Liver (tissue), 9 donors: ENCODE results near the gene GALR2. TPM values are rescaled to one million over a fixed set of nuclear protein-coding genes. Genes with fewer than 3 reads are reported as not detected.

Experiments
- DNase-seq: peaks from one replicate; pipeline ENCODE4 v3.0.0-alpha.2; 2017; ENCODE audit warnings: low spot score
- H3K27ac ChIP-seq, 2 donors: one replicate each; pipeline ENCODE4 v1.7.0; 2013; ENCODE audit warnings: inconsistent platforms in 2 of 2, low read length in 2 of 2, control low read depth in 1 of 2, low read depth in 1 of 2, mild to moderate bottlenecking in 1 of 2
- H3K27me3 ChIP-seq, 4 donors: one replicate each; pipeline versions ENCODE4 v1.6.1 to v1.7.0; 2013; ENCODE audit warnings: low read length in 3 of 4, inconsistent platforms in 1 of 4, mild to moderate bottlenecking in 1 of 4, moderate library complexity in 1 of 4; ENCODE audit not compliant: control insufficient read depth in 4 of 4, insufficient read depth in 4 of 4
- H3K36me3 ChIP-seq, 4 donors: one replicate each; pipeline versions ENCODE4 v1.6.1 to v1.7.0; 2013; ENCODE audit warnings: low read length in 3 of 4, mild to moderate bottlenecking in 3 of 4, low read depth in 1 of 4, moderate library complexity in 1 of 4; ENCODE audit not compliant: control insufficient read depth in 4 of 4, insufficient read depth in 3 of 4
- H3K4me1 ChIP-seq, 4 donors: one replicate each; pipeline versions ENCODE4 v1.6.1 to v1.7.0; 2013; ENCODE audit warnings: low read length in 3 of 4, mild to moderate bottlenecking in 3 of 4, moderate library complexity in 1 of 4; ENCODE audit not compliant: control insufficient read depth in 4 of 4, insufficient read depth in 4 of 4
- H3K4me3 ChIP-seq, 3 donors: one replicate each; pipeline versions ENCODE4 v1.6.1 to v1.7.0; 2013; ENCODE audit warnings: low read length in 3 of 3, control low read depth in 1 of 3, low read depth in 1 of 3, mild to moderate bottlenecking in 1 of 3
- H3K9ac ChIP-seq, 2 donors: one replicate each; pipeline ENCODE4 v1.7.0; 2013; ENCODE audit warnings: low read length in 2 of 2, mild to moderate bottlenecking in 2 of 2, moderate library complexity in 2 of 2, control low read depth in 1 of 2, low read depth in 1 of 2
- H3K9me3 ChIP-seq, 4 donors: one replicate each; pipeline versions ENCODE4 v1.6.1 to v1.7.0; 2013; ENCODE audit warnings: low read length in 3 of 4; ENCODE audit not compliant: control insufficient read depth in 4 of 4
- EGR1 ChIP-seq, 2 donors: IDR thresholded peaks; 2 replicates each; pipeline ENCODE4 v1.6.1; 2016 to 2018; ENCODE audit warnings: antibody characterized with exemption in 2 of 2, low read depth in 2 of 2
- FOXA2 ChIP-seq: IDR thresholded peaks from 2 replicates; pipeline ENCODE4 v1.6.1; 2016; ENCODE audit warnings: antibody characterized with exemption
- GABPA ChIP-seq, 2 donors: IDR thresholded peaks in 1 of 2; conservative IDR thresholded peaks in 1 of 2; 2 replicates each; pipeline ENCODE4 v1.6.1; 2016; ENCODE audit warnings: antibody characterized with exemption in 2 of 2, mild to moderate bottlenecking in 1 of 2, moderate library complexity in 1 of 2
- HNF4A ChIP-seq, 2 donors: conservative IDR thresholded peaks; 2 replicates each; pipeline ENCODE4 v1.6.1; 2016; ENCODE audit warnings: antibody characterized with exemption in 2 of 2, mild to moderate bottlenecking in 2 of 2
- HNF4G ChIP-seq: IDR thresholded peaks from 2 replicates; pipeline ENCODE4 v1.6.1; 2016; ENCODE audit warnings: antibody characterized with exemption
- JUND ChIP-seq, 2 donors: IDR thresholded peaks; 2 replicates each; pipeline ENCODE4 v1.6.1; 2016; ENCODE audit warnings: antibody characterized with exemption in 2 of 2
- NR2F2 ChIP-seq: IDR thresholded peaks from 2 replicates; pipeline ENCODE4 v1.6.1; 2016; ENCODE audit warnings: antibody characterized with exemption
- RXRA ChIP-seq, 2 donors: IDR thresholded peaks; 2 replicates each; pipeline ENCODE4 v1.6.1; 2017 to 2018; ENCODE audit warnings: antibody characterized with exemption in 2 of 2, mild to moderate bottlenecking in 1 of 2
- SP1 ChIP-seq: IDR thresholded peaks from 2 replicates; pipeline ENCODE4 v1.6.1; 2018; ENCODE audit warnings: antibody characterized with exemption, mild to moderate bottlenecking
- YY1 ChIP-seq: IDR thresholded peaks from 2 replicates; pipeline ENCODE4 v1.6.1; 2016; ENCODE audit warnings: antibody characterized with exemption, mild to moderate bottlenecking
- WGBS: extraction: QIAGEN DNeasy Blood & Tissue Kit; methylation state at CpG from one replicate; pipeline ENCODE4 v1.1.7; 2013; 5-methylcytosine and 5-hydroxymethylcytosine counted together
- polyA plus RNA-seq, 2 donors: library from polyadenylated mRNA; stranded (reverse) in 1 of 2; unstranded in 1 of 2; fragments of 200-250 nt in 1 of 2; fragments of >200 nt in 1 of 2; fragmentation: Nextera tagmentation in 1 of 2; extraction: Ambion mirVana in 1 of 2; gene quantifications; one replicate each; pipeline versions ENCODE4 v1.2.1 to v1.2.3, GENCODE V29; 2013 to 2015
- total RNA-seq, 2 donors: library from RNA; depleted of rRNA; stranded (reverse); fragments of >200 nt; gene quantifications; one replicate each; pipeline ENCODE4 v1.2.3, GENCODE V29; 2014
- TF ChIP-seq, protein P1 (sequence below): IDR thresholded peaks from 2 replicates; pipeline ENCODE4 v1.6.1; 2016; ENCODE audit warnings: antibody characterized with exemption
- TF ChIP-seq, protein P2 (sequence below): fragments of 150-350 bp; IDR thresholded peaks from 2 replicates; pipeline ENCODE4 v1.5.1; 2017; ENCODE audit warnings: improper control_type of control experiment, low read depth, low read length; ENCODE audit not compliant: missing input control
- TF ChIP-seq, protein P3 (sequence below): IDR thresholded peaks from 2 replicates; pipeline ENCODE4 v1.6.1; 2016; ENCODE audit warnings: antibody characterized with exemption, mild to moderate bottlenecking
- TF ChIP-seq, protein P4 (sequence below): IDR thresholded peaks from 2 replicates; pipeline ENCODE4 v1.6.1; 2016; ENCODE audit warnings: antibody characterized with exemption
- TF ChIP-seq, protein P5 (sequence below): IDR thresholded peaks from 2 replicates; pipeline ENCODE4 v1.6.1; 2016; ENCODE audit warnings: antibody characterized with exemption
- donor health status: healthy.
- donor health status: healthy.
- donor health status: healthy.
- donor health status: healthy.
- donor health status: healthy.

The GALR2 gene
- total and polyA plus RNA-seq, 4 donors, result 0.08 to 0.22 (median 0.14) TPM; not detected in 1

DNA sequence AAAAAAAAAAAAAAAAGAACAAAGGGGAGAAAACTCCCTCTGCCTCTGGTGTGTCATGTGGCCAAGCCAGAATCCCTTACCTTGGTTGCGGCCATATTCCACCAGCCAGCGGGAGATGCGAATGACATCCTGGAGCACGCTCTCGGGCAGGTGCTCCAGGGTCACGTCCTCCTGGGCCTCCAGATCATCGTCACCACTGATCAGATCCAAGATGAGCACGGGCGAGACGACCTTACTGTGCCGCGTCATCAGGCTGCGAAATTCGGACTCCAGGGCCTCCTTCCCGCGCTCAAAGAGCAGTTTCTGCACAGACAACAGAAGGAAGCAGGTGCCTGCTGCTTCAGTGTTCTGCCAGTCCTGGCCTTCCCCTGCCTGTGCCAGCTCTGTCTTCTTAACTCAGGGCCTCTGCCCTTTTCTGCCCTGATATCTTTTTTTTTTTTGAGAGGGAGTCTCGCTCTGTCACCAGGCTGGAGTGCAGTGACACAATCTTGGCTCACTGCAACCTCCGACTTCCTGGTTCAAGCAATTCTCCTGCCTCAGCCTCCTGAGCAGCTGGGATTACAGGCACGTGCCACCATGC lies 23.2 kb downstream of the GALR2 start:
- Histone ChIP-seq H3K9me3 (no peaks in the 10 kb centered on the region), H3K27me3 (no peaks in the 10 kb centered on the region), H3K27ac (no peak overlapping the region), H3K4me3 (no peak overlapping the region), H3K36me3 (peaks cover 14 to 48% (median 37%) of the 10 kb centered on the region in 4 donors), H3K4me1 (peaks cover 0 to 8% (median 3%) of the 10 kb centered on the region in 4 donors), H3K9ac (no peak overlapping the region)
- 93% methylated on average over 19 of the region's 19 CpGs for WGBS
- TF ChIP-seq, protein P1, sequence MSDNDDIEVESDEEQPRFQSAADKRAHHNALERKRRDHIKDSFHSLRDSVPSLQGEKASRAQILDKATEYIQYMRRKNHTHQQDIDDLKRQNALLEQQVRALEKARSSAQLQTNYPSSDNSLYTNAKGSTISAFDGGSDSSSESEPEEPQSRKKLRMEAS, result no peak
- TF ChIP-seq SP1, result no peak
- TF ChIP-seq, protein P2, sequence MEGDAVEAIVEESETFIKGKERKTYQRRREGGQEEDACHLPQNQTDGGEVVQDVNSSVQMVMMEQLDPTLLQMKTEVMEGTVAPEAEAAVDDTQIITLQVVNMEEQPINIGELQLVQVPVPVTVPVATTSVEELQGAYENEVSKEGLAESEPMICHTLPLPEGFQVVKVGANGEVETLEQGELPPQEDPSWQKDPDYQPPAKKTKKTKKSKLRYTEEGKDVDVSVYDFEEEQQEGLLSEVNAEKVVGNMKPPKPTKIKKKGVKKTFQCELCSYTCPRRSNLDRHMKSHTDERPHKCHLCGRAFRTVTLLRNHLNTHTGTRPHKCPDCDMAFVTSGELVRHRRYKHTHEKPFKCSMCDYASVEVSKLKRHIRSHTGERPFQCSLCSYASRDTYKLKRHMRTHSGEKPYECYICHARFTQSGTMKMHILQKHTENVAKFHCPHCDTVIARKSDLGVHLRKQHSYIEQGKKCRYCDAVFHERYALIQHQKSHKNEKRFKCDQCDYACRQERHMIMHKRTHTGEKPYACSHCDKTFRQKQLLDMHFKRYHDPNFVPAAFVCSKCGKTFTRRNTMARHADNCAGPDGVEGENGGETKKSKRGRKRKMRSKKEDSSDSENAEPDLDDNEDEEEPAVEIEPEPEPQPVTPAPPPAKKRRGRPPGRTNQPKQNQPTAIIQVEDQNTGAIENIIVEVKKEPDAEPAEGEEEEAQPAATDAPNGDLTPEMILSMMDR, result no peak
- TF ChIP-seq RXRA (IDR thresholded peaks at IDR 0.05), result no peak
- TF ChIP-seq JUND (IDR thresholded peaks at IDR 0.05), result no peak
- no peak for TF ChIP-seq HNF4A (conservative IDR thresholded peaks at IDR 0.05)
- TF ChIP-seq EGR1 (IDR thresholded peaks at IDR 0.05; ENCODE audit: low read depth in 2 of 2), result no peak
- no peak for TF ChIP-seq FOXA2
- TF ChIP-seq NR2F2, result no peak
- TF ChIP-seq, protein P3, sequence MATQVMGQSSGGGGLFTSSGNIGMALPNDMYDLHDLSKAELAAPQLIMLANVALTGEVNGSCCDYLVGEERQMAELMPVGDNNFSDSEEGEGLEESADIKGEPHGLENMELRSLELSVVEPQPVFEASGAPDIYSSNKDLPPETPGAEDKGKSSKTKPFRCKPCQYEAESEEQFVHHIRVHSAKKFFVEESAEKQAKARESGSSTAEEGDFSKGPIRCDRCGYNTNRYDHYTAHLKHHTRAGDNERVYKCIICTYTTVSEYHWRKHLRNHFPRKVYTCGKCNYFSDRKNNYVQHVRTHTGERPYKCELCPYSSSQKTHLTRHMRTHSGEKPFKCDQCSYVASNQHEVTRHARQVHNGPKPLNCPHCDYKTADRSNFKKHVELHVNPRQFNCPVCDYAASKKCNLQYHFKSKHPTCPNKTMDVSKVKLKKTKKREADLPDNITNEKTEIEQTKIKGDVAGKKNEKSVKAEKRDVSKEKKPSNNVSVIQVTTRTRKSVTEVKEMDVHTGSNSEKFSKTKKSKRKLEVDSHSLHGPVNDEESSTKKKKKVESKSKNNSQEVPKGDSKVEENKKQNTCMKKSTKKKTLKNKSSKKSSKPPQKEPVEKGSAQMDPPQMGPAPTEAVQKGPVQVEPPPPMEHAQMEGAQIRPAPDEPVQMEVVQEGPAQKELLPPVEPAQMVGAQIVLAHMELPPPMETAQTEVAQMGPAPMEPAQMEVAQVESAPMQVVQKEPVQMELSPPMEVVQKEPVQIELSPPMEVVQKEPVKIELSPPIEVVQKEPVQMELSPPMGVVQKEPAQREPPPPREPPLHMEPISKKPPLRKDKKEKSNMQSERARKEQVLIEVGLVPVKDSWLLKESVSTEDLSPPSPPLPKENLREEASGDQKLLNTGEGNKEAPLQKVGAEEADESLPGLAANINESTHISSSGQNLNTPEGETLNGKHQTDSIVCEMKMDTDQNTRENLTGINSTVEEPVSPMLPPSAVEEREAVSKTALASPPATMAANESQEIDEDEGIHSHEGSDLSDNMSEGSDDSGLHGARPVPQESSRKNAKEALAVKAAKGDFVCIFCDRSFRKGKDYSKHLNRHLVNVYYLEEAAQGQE, result no peak
- no peak for TF ChIP-seq YY1
- DNase-seq, result no peak

DNA sequence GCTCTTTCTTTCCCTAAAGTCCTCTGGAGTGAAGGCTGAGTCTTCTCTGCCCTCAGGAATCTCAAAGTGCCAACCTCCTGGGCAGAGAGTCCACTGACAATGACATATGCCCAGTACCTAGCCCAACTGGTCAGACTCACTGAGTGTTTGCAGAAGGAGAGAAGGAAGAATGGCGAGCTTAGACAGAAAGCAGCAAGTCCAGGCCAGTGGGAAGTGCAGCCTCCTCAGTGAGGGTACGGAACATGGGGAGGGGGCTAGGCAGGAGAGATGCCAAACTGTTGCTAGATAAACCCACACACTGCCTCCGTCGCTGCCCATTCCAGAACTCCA lies 28.3 kb downstream of the GALR2 start:
- Histone ChIP-seq H3K9ac (peak overlapping the region; percentile 10 to 53), H3K9me3 (no peaks in the 10 kb centered on the region), H3K27ac (peak overlapping the region in 1 of 2 donors; percentile 17), H3K4me3 (peak overlapping the region; percentile 76 to 96 (median 94)), H3K36me3 (peaks cover 8 to 19% (median 12%) of the 10 kb centered on the region in 4 donors), H3K4me1 (peaks cover 3 to 14% (median 8%) of the 10 kb centered on the region in 4 donors), H3K27me3 (no peaks in the 10 kb centered on the region)
- 2% methylated on average over 4 of the region's 4 CpGs for WGBS
- DNase-seq, result peak; percentile 33
- TF ChIP-seq YY1, result no peak
- TF ChIP-seq, protein P4, sequence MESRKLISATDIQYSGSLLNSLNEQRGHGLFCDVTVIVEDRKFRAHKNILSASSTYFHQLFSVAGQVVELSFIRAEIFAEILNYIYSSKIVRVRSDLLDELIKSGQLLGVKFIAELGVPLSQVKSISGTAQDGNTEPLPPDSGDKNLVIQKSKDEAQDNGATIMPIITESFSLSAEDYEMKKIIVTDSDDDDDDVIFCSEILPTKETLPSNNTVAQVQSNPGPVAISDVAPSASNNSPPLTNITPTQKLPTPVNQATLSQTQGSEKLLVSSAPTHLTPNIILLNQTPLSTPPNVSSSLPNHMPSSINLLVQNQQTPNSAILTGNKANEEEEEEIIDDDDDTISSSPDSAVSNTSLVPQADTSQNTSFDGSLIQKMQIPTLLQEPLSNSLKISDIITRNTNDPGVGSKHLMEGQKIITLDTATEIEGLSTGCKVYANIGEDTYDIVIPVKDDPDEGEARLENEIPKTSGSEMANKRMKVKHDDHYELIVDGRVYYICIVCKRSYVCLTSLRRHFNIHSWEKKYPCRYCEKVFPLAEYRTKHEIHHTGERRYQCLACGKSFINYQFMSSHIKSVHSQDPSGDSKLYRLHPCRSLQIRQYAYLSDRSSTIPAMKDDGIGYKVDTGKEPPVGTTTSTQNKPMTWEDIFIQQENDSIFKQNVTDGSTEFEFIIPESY, result no peak
- no peak for TF ChIP-seq JUND (IDR thresholded peaks at IDR 0.05)
- TF ChIP-seq, protein P3, result no peak
- TF ChIP-seq, protein P5, sequence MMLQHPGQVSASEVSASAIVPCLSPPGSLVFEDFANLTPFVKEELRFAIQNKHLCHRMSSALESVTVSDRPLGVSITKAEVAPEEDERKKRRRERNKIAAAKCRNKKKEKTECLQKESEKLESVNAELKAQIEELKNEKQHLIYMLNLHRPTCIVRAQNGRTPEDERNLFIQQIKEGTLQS, result no peak
- TF ChIP-seq, protein P2, result no peak
- TF ChIP-seq GABPA (IDR thresholded peaks at IDR 0.05 in 1 of 2, conservative IDR thresholded peaks at IDR 0.05 in 1 of 2), result no peak
- TF ChIP-seq HNF4G, result no peak
- no peak for TF ChIP-seq SP1
- TF ChIP-seq, protein P1, result no peak
